H9 (cell line): ENCODE data around the gene EIF3D. TPM values are rescaled to one million over a fixed set of nuclear protein-coding genes. Genes with fewer than 3 reads are reported as not detected.

Source experiments
- DNase-seq: peaks from one replicate; pipeline ENCODE4 v3.0.0-alpha.2; 2017
- H2AFZ ChIP-seq: one replicate; pipeline ENCODE4 v1.6.1; 2013; ENCODE audit warnings: mild to moderate bottlenecking, low read length, control low read depth, moderate library complexity
- H2AK5ac ChIP-seq: 2 replicates; pipeline ENCODE4 v1.6.1; 2013; ENCODE audit warnings: low read length, control low read depth, mixed read lengths; ENCODE audit not compliant: insufficient read length
- H2BK120ac ChIP-seq: one replicate; pipeline ENCODE4 v1.6.1; 2013; ENCODE audit warnings: low read depth, mild to moderate bottlenecking, low read length, control low read depth, inconsistent platforms; ENCODE audit not compliant: poor library complexity, severe bottlenecking
- H2BK12ac ChIP-seq: 2 replicates; pipeline ENCODE4 v1.6.1; 2013; ENCODE audit warnings: low read length, control low read depth, mixed read lengths, low read depth; ENCODE audit not compliant: insufficient read length
- H2BK15ac ChIP-seq: 2 replicates; pipeline ENCODE4 v1.6.1; 2013; ENCODE audit warnings: low read depth, low read length, control low read depth
- H2BK20ac ChIP-seq: one replicate; pipeline ENCODE4 v1.6.1; 2013; ENCODE audit warnings: low read depth, mild to moderate bottlenecking, low read length, control low read depth, inconsistent platforms; ENCODE audit not compliant: poor library complexity, severe bottlenecking
- H2BK5ac ChIP-seq: 2 replicates; pipeline ENCODE4 v1.6.1; 2013; ENCODE audit warnings: low read length, control low read depth, mixed read lengths; ENCODE audit not compliant: insufficient read length
- H3K14ac ChIP-seq: 2 replicates; pipeline ENCODE4 v1.6.1; 2013; ENCODE audit warnings: low read length, control low read depth; ENCODE audit not compliant: insufficient read depth
- H3K18ac ChIP-seq: 2 replicates; pipeline ENCODE4 v1.6.1; 2013; ENCODE audit warnings: low read depth, mild to moderate bottlenecking, mixed read lengths, low read length, control low read depth; ENCODE audit not compliant: insufficient read length
- H3K23ac ChIP-seq: 2 replicates; pipeline ENCODE4 v1.6.1; 2013; ENCODE audit warnings: low read length, control low read depth, mixed read lengths, low read depth; ENCODE audit not compliant: insufficient read length
- H3K23me2 ChIP-seq: 2 replicates; pipeline ENCODE4 v1.6.1; 2013; ENCODE audit warnings: low read depth, mild to moderate bottlenecking, mixed read lengths, low read length, control low read depth; ENCODE audit not compliant: insufficient read length, poor library complexity, severe bottlenecking
- H3K27ac ChIP-seq: 2 replicates; pipeline ENCODE4 v1.5.1; 2013; ENCODE audit warnings: low read length, control low read depth, mixed read lengths, low read depth; ENCODE audit not compliant: insufficient read length
- H3K27me3 ChIP-seq: 2 replicates; pipeline ENCODE4 v1.6.1; 2013; ENCODE audit warnings: low read length, control low read depth, inconsistent platforms; ENCODE audit not compliant: insufficient read depth
- H3K4ac ChIP-seq: 2 replicates; pipeline ENCODE4 v1.6.1; 2013; ENCODE audit warnings: low read depth, mild to moderate bottlenecking, control low read depth, inconsistent platforms, low read length, moderate library complexity
- H3K4me1 ChIP-seq: 2 replicates; pipeline ENCODE4 v1.6.1; 2013; ENCODE audit warnings: low read length, control low read depth, inconsistent platforms; ENCODE audit not compliant: insufficient read depth
- H3K4me2 ChIP-seq: 2 replicates; pipeline ENCODE4 v1.6.1; 2013; ENCODE audit warnings: low read length, control low read depth, mixed read lengths; ENCODE audit not compliant: insufficient read length, insufficient read depth
- H3K56ac ChIP-seq: 2 replicates; pipeline ENCODE4 v1.6.1; 2013; ENCODE audit warnings: low read depth, mild to moderate bottlenecking, mixed read lengths, low read length, control low read depth; ENCODE audit not compliant: insufficient read length
- H3K79me1 ChIP-seq: 2 replicates; pipeline ENCODE4 v1.6.1; 2013; ENCODE audit warnings: low read depth, mild to moderate bottlenecking, moderate library complexity, low read length, control low read depth, inconsistent platforms; ENCODE audit not compliant: insufficient read depth, poor library complexity, severe bottlenecking
- H3K79me2 ChIP-seq: 2 replicates; pipeline ENCODE4 v1.6.1; 2013; ENCODE audit warnings: low read length, control low read depth, inconsistent platforms; ENCODE audit not compliant: insufficient read depth
- H3K9ac ChIP-seq: 2 replicates; pipeline ENCODE4 v1.6.1; 2013; ENCODE audit warnings: low read length, control low read depth, mixed read lengths; ENCODE audit not compliant: insufficient read length; ENCODE audit errors: extremely low read depth
- H3K9me3 ChIP-seq: one replicate; pipeline ENCODE4 v1.6.1; 2013; ENCODE audit warnings: low read depth, low read length, inconsistent platforms; ENCODE audit not compliant: control insufficient read depth
- H3T11ph ChIP-seq: one replicate; pipeline ENCODE4 v1.6.1; 2013; ENCODE audit warnings: mild to moderate bottlenecking, low read length, control low read depth, inconsistent platforms
- H4K20me1 ChIP-seq: one replicate; pipeline ENCODE4 v1.6.1; 2013; ENCODE audit not compliant: control insufficient read depth, insufficient read length, insufficient read depth
- H4K5ac ChIP-seq: 2 replicates; pipeline ENCODE4 v1.6.1; 2013; ENCODE audit warnings: low read depth, mild to moderate bottlenecking, mixed read lengths, low read length, control low read depth; ENCODE audit not compliant: insufficient read length
- H4K8ac ChIP-seq: replicated peaks from 2 replicates; pipeline ENCODE4 v1.6.1; 2013; ENCODE audit warnings: low read length, control low read depth, mixed read lengths, low read depth; ENCODE audit not compliant: insufficient read length
- H4K91ac ChIP-seq: 2 replicates; pipeline ENCODE4 v1.6.1; 2013; ENCODE audit warnings: low read depth, mild to moderate bottlenecking, moderate library complexity, mixed read lengths, low read length, control low read depth; ENCODE audit not compliant: insufficient read length
- H3K27ac Mint-ChIP-seq, 3 experiments: 2 replicates in 2 of 3; 3 replicates in 1 of 3; pipeline ENCODE4 v1.8.0; 2020 to 2021; ENCODE audit warnings: mixed read lengths in 3 of 3, mild to moderate bottlenecking in 1 of 3, moderate library complexity in 1 of 3
- H3K27me3 Mint-ChIP-seq: 2 replicates; pipeline ENCODE4 v1.8.0; 2021; ENCODE audit warnings: low read depth, mild to moderate bottlenecking, moderate library complexity, mixed read lengths
- H3K36me3 Mint-ChIP-seq, 3 experiments: 2 replicates in 2 of 3; 3 replicates in 1 of 3; pipeline ENCODE4 v1.8.0; 2020 to 2021; ENCODE audit warnings: low read depth in 3 of 3, mixed read lengths in 3 of 3; ENCODE audit not compliant: insufficient read depth in 1 of 3
- H3K4me1 Mint-ChIP-seq, 2 experiments: 2 replicates each; pipeline ENCODE4 v1.8.0; 2020; ENCODE audit warnings: mixed read lengths in 2 of 2
- H3K4me3 Mint-ChIP-seq, 2 experiments: 2 replicates in 1 of 2; 3 replicates in 1 of 2; pipeline ENCODE4 v1.8.0; 2020 to 2021; ENCODE audit warnings: mild to moderate bottlenecking in 2 of 2, mixed read lengths in 2 of 2, moderate library complexity in 1 of 2
- H3K9me3 Mint-ChIP-seq, 2 experiments: 2 replicates in 1 of 2; 3 replicates in 1 of 2; pipeline ENCODE4 v1.8.0; 2020; ENCODE audit warnings: mild to moderate bottlenecking in 2 of 2, mixed read lengths in 2 of 2, moderate library complexity in 1 of 2
- WGBS: extraction: QIAGEN DNeasy Blood & Tissue Kit; methylation state at CpG from one replicate; pipeline ENCODE4 v1.1.7; 2013; ENCODE audit warnings: missing lambda C conversion rate, low lambda C conversion rate, mixed read lengths; ENCODE audit not compliant: insufficient read length; ENCODE audit errors: extremely low coverage; 5-methylcytosine and 5-hydroxymethylcytosine counted together
- total RNA-seq: library from RNA; stranded (reverse); gene quantifications from 2 replicates; pipeline ENCODE4 v1.2.1, GENCODE V29; 2021
- TF ChIP-seq, protein P1 (sequence below): fragments of 200-600 bp; sonication (generic); conservative IDR thresholded peaks from 3 replicates; pipeline ENCODE4 v1.8.0; 2021; ENCODE audit warnings: antibody characterized with exemption, mild to moderate bottlenecking

Gene EIF3D
- total RNA-seq, 1 experiment from 2014 or later = 198 TPM

DNA sequence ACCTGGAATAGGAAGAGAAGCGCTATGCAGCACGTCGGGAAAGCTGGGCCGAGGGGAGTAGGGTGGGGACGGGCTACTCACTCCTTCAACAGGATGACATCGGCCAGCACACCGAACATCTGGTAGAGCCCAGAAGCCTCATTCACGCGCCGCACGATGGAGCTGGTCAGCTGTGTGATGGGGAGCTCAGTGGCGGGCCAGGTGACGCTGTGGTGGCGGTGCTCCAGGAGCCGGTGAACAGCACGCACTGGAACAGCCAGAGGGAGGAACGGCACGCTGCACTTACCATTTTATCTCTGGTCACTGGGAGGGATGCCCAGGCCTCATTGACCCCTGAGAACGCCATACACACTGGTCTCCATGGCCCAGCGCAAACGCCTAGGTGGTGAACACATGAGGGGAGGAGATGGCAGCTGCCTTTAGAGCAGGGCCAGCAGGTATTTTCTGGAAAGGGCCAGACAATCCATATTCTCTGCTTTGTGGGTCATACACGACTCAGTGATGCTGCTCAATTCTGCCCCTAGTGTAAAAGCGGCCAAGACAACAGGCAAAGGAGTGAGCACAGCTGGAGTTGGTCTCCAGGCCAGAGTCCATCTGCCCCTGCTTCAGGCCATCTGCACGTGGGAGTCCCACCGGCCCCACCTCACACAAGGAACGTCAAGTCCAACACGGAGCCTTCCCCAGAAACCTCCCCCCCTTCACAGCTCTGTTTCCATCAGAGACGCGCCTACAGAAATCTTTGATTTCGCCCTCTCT, 30.9 kb downstream of the EIF3D start:
- Histone ChIP-seq H3K23me2 (no peaks in the 10 kb centered on the region), H3K4me1 (no peaks in the 10 kb centered on the region)

More for the DNA sequence above, 30.9 kb downstream of the EIF3D start:
- no peaks in the 10 kb centered on the region for H3K9me3 Mint-ChIP-seq
- H2BK120ac ChIP-seq = no peak overlapping the region
- no peaks in the 10 kb centered on the region for H3K9me3 ChIP-seq
- DNase-seq = no peak
- H4K8ac ChIP-seq = no peak overlapping the region
- no peak overlapping the region for H3K4ac ChIP-seq
- H3K79me2 ChIP-seq = no peaks in the 10 kb centered on the region
- no peak overlapping the region for H3K4me3 Mint-ChIP-seq
- no peak overlapping the region for H2BK12ac ChIP-seq
- no peak overlapping the region for H3K4me2 ChIP-seq
- H3K4me1 Mint-ChIP-seq = no peaks in the 10 kb centered on the region
- H3K27ac ChIP-seq = no peak overlapping the region
- WGBS = no CpG with 5 or more reads among the region's 30 CpGs
- H2BK15ac ChIP-seq = no peak overlapping the region
- H4K5ac ChIP-seq = no peak overlapping the region
- H3K56ac ChIP-seq = no peak overlapping the region
- H2AK5ac ChIP-seq = no peak overlapping the region
- no peak overlapping the region for H3K18ac ChIP-seq
- H3K27ac Mint-ChIP-seq = 0 out of 7 replicates have a peak overlapping the region, but pooled peaks of 1 of the 3 experiments have one; percentile 35
- no peaks in the 10 kb centered on the region for H3K27me3 Mint-ChIP-seq
- no peaks in the 10 kb centered on the region for H3K79me1 ChIP-seq
- H4K20me1 ChIP-seq = no peaks in the 10 kb centered on the region
- no peak overlapping the region for H3K9ac ChIP-seq
- H3K14ac ChIP-seq = no peak overlapping the region
- H3K36me3 Mint-ChIP-seq = peaks cover 10 to 48% (median 36%) of the 10 kb centered on the region in 3 experiments; a peak in 6 of 7 replicates
- H3T11ph ChIP-seq = no peak overlapping the region
- no peak overlapping the region for H2BK20ac ChIP-seq
- H3K27me3 ChIP-seq = no peaks in the 10 kb centered on the region
- no peak overlapping the region for H2AFZ ChIP-seq
- TF ChIP-seq, protein P1, sequence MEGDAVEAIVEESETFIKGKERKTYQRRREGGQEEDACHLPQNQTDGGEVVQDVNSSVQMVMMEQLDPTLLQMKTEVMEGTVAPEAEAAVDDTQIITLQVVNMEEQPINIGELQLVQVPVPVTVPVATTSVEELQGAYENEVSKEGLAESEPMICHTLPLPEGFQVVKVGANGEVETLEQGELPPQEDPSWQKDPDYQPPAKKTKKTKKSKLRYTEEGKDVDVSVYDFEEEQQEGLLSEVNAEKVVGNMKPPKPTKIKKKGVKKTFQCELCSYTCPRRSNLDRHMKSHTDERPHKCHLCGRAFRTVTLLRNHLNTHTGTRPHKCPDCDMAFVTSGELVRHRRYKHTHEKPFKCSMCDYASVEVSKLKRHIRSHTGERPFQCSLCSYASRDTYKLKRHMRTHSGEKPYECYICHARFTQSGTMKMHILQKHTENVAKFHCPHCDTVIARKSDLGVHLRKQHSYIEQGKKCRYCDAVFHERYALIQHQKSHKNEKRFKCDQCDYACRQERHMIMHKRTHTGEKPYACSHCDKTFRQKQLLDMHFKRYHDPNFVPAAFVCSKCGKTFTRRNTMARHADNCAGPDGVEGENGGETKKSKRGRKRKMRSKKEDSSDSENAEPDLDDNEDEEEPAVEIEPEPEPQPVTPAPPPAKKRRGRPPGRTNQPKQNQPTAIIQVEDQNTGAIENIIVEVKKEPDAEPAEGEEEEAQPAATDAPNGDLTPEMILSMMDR = peak; percentile 27; the same call in 2 of the 3 replicates
- no peak overlapping the region for H3K23ac ChIP-seq
- no peak overlapping the region for H4K91ac ChIP-seq
- H2BK5ac ChIP-seq = no peak overlapping the region
